SW 1271 (cell line): ENCODE measurements around the gene MUC2.

Experiments used
- DNase-seq, 2 experiments: peaks; one replicate each; lab custom pipeline; 2025; lab: John Stamatoyannopoulos, UW

Gene MUC2

DNA sequence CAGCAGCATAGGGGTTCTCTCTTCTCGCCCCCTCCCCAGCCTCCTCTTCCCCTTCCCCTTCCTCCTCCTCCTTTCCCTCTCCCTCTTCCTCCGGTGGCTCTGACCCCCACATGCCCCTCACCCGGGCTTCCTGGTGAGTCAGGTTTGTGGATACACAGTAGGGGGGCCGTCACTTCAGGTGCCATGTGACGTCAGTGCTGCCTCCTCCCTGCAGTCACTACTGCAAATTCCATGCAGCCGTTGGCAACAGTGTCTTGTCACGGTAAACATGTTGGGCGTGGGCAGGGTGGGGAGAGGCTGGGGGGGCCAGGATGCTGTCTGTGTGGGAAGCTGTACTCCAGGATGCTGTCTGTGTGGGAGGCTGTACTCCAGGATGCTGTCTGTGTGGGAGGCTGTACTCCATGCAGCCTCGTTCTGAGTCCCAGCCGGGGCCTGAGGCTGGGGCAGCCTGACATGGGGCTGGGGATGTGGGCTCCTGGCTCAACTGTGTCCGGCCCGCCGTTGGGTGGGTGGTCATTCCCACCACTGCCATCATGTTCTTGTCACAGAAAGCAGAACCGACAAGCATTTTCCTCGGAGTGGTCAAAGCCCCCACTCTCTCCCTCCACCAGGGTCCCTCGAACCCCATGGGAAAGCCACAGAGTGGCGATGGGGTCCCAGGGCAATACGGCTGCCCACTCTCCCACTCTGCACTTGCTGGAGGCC is 2.4 kb upstream of the MUC2 start:
- peak; percentile 45 to 62 for DNase-seq

DNA sequence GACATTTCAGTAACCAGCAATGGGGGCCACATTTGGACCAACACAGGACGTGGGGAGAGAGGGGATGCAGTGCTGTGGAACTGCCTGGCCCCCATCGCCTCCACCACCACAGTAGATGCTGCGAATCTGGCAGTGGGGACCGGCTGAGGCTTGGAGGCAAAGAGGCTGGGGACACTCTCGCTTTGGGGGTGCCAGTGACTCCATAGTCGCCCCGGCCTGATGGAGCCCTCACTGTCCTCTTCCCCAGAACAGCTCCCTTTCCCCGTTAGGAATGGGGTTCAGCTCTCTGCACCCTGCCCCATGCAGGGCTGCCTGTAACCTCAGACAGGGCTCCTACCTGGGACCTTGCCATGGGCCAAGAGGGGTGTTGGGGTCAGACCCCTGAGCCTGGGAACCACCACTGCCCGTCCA is 1.8 kb upstream of the MUC2 start:
- DNase-seq, result no peak

DNA sequence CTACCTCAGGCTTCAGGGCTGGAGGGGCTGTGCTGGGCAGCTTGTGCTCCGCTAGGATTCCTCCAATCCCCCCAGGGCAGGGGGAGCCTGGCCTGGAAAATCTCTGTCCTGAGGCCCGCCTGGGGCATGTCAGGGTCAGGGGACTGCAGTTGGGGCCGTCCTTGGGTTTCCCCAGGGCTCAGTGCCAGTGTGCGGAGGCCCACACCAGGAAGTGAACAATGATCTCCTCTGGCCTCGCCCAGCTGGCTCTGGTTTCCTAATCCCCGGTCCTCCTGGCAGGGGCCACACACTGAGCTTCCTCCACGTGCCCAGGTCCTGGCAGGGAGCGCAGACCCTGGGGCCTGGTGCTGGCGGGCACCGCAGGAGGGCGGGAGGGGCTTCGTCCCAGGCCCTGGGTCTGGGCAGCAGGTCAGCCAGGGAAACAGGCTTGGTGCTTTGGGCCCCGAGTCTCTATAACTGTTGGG is 1.4 kb upstream of the MUC2 start:
- DNase-seq, result peak in 1 of 2 experiments; percentile 19

DNA sequence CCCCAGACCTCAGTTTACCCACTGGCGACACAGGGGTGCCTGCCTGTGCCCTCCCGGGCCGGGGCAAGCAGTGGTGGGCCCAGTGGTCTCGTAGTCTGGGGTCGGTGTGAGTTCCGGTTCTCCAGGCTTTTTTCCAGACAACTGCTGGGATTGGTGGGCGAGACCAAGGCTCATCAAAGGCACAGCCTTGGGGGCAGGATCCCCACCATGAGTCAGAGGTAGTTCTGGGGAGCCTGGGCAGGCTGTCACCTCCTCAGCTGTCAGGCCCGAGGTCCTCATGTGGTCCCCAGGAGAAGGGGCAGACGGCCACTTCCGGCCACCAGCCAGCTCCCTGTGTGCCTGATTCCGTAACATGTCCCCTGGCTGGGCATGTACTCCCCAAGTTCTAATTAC is 827 bp upstream of the MUC2 start:
- no peak for DNase-seq

DNA sequence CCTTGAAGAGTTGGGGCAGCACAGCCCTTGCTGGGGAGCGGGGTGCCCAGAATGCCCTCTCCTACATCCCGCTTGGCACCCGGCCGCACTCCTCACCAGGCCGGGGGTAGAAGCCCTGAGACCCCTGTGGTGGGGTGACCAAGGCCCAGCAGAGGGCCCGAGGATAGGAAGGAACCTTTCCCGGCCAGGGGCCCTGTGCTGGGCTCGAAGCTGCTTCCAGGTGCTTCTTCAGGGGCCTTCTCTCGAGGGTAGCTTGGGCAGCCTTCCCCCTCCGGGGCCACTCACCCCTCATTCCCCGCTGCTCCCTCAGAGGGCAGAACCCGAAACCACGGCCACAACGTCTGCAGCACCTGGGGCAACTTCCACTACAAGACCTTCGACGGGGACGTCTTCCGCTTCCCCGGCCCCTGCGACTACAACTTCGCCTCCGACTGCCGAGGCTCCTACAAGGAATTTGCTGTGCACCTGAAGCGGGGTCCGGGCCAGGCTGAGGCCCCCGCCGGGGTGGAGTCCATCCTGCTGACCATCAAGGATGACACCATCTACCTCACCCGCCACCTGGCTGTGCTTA is 752 bp downstream of the MUC2 start:
- no peak for DNase-seq

DNA sequence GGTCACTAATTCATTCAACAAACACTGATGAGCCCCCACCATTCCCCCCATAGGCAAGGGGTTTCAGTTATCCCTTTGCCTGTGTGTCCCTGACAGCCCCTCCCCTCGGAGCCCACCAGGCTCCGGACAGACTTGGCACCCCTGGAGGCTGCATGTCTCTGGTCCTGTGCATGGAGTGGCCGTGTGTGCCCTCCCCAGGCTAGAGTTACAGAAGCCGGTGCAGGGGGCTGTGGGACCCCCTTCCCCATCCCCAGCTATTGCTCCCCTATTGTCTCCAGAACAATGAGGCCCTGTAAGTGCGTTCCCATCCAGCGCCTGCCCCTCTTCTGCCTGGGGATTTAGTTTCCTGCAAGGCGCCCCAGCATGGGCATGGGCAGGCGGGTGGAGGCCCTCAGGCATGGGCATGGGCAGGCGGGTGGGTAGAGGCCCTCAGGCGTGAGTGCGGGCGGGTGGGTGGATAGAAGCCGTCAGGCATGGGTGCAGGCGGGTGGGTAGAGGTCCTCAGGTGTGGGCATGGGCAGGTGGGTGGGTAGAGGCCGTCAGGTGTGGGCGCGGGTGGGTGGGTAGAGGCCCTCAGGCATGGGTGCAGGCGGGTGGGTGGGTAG is 1.5 kb downstream of the MUC2 start:
- no peak for DNase-seq

DNA sequence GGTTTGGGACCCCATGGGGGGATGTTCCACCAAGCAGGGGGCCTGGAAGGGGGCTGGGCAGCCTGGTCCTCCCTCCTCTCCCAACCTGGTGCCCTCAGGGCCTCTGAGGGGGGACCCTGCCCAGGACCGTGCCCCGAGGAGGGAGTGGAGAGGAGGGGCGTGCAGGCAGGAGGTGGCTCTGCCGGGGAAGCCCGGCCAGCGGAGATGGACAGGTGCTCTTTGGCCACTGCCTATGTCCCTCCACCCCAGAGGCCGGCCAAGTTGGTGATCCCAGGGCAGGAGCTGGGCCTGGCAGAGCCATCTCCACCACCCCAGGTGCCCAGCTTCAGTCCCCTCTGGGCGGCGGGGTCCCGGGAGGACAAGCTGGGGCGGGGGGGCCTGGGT is 2.4 kb downstream of the MUC2 start:
- no peak for DNase-seq

DNA sequence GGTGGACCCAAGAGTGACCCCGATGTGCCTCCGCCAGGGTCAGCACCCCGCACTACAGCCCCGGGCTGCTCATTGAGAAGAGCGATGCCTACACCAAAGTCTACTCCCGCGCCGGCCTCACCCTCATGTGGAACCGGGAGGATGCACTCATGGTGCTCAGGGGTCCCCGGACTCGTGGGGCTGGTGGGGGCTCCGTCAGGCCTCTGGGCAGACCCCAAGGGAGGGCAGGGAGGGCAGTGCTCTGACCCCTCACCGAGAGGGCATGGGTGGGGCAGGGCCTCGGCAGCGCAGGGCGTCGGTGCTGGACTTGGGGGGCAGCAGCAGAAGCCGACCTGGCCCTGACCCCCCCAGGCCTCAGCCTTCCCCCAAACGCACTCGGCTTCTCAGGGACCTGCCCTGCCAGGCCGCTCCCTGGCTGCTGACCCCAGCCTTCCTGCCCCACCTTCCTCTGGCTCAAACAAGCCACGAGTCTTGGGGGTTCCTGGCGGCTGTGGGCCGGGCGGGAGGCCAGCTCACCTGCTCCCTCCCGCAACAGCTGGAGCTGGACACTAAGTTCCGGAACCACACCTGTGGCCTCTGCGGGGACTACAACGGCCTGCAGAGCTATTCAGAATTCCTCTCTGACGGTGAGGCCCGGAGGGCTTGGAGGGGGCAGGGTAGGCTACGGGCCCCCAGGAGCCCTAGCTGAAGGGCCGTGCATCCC is 2.9 kb downstream of the MUC2 start:
- DNase-seq, result no peak

DNA sequence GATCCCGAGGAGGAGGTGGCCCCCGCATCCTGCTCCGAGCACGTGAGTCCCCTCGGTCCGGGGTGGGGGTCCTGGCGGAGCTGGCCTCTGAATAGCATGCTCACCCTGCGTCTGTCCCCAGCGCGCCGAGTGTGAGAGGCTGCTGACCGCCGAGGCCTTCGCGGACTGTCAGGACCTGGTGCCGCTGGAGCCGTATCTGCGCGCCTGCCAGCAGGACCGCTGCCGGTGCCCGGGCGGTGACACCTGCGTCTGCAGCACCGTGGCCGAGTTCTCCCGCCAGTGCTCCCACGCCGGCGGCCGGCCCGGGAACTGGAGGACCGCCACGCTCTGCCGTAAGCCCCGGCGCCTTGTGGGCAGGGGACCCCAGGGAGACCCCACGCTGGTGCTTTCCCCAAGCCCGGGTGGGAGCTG is 3.5 kb downstream of the MUC2 start:
- DNase-seq, result no peak

DNA sequence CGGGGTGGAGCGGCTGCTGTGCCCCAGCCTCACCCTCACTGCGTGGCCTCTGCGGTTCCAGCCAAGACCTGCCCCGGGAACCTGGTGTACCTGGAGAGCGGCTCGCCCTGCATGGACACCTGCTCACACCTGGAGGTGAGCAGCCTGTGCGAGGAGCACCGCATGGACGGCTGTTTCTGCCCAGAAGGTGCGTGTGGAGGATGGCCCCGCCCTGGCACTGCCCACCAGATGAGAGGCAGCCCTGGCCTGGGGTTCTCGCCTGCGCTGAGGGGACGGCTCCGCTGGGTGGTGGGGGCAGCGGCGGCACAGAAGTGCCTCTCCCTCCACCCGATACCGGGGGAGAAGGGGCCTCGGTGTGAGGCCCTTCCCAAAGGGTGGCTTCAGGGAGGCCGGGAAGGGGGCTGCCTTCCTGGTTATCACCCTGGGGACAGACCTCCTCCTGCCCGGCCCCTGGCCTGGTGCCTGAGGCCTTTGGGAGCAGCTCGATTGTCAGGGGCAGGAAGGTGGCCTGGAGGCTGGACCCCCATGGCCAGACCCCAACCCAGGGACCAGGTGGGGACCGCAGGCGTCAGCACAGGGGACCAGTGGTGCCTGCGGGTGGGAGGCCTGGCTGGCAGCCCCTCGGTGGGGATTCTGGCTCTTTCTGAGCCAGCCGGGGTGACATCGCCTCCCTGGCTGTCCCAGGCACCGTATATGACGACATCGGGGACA is 7.1 kb downstream of the MUC2 start:
- DNase-seq, result no peak

DNA sequence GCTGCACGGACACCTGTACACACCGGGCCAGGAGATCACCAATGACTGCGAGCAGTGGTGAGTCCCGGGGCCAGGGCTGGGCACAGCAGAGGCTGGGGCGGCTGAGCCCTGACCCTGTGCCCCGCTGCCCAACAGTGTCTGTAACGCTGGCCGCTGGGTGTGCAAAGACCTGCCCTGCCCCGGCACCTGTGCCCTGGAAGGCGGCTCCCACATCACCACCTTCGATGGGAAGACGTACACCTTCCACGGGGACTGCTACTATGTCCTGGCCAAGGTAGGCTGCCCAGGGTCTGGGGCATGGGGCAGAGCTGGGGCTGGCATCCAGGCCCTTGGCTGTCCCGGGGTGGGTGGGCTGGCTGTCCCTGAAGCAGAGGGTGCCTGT is 7.7 kb downstream of the MUC2 start:
- no peak for DNase-seq

DNA sequence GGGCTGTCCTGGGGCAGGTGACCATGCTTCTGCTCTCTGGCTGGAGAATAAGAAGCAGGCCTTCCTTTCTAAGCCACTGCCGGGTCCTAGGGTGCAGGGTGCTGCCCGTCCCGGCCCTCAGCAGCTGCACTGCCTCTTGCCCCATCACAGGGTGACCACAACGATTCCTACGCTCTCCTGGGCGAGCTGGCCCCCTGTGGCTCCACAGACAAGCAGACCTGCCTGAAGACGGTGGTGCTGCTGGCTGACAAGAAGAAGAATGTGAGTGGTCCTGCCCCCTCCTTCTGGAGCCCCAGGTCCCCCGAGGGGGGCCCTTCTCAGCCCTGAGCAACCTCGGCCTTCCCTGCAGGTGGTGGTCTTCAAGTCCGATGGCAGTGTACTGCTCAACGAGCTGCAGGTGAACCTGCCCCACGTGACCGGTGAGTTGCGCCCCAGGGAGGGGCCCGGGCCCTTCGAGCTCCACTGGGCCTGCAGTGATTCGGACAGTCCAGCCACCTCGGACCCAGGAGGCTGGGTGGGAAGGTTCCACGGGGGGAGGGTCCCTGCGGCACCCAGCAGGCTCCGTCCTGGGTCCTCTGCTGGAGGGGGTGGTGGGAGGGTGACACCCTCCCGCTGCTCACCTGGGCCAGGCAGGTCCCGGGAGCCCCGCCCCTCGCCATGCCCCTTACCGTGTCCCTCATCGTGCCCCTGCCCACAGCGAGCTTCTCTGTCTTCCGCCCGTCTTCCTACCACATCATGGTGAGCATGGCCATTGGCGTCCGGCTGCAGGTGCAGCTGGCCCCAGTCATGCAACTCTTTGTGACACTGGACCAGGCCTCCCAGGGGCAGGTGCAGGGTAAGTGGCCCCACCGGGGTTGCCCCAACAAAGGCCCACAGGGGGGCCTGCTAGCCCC is 8.3 kb downstream of the MUC2 start:
- DNase-seq, result no peak

DNA sequence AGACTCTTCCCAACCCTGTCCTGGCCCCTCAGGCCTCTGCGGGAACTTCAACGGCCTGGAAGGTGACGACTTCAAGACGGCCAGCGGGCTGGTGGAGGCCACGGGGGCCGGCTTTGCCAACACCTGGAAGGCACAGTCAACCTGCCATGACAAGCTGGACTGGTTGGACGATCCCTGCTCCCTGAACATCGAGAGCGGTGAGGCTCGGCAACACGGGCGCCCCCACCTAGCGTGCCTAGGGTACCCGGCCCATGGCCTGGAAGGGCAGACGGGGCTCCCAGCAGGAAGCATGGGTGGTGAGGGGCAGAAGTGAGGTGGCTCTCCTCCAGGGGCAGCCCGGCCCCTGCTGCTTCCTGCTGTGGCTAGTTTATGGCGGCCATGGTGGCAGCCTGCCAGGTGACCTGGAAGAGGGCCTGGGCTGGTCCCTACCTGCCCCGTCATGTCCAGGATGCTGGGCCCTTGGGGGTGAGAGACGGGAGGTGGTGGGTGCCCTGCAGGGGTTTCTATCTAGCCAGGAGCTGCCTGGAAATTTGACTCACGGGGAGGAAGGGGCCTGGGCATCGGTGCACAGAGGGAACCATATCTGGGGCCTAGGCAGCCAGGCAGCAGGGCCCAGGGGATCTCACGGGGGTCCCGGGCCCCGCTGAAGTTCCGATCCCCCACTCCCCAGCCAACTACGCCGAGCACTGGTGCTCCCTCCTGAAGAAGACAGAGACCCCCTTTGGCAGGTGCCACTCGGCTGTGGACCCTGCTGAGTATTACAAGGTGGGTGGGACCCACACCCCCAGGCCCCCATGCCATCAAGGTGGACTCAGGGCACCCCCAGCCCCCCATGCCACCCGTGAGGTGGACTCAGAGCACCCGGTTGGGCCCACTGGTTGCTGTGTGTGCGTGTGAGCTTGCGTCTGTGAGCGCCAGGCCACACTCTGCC is 9.2 kb downstream of the MUC2 start:
- no peak for DNase-seq

DNA sequence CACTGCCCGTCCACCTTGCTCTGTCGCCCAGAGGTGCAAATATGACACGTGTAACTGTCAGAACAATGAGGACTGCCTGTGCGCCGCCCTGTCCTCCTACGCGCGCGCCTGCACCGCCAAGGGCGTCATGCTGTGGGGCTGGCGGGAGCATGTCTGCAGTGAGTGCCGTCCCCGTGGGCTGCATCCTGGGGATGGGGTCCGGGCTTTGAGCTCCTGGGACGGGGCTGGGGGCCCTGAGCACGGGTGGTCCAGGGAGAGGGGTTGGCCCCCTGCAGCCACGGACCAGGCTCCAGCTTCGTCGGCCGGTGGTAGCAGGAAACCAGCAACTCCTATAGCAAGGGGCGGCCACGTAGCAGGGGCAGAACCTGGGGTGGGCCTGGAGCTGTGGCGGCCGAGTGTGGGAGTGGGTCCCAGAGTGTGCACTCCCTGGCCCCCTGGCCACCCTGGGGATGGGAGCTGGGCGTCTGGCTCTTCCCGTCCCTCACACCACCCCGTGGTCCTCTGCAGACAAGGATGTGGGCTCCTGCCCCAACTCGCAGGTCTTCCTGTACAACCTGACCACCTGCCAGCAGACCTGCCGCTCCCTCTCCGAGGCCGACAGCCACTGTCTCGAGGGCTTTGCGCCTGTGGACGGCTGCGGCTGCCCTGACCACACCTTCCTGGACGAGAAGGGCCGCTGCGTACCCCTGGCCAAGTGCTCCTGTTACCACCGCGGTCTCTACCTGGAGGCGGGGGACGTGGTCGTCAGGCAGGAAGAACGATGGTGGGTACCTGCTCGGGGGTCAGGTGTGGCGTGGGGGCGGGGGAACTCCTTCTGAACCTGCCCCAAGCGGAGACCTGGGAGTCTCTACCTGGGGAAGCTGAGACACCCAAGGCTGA is 10.1 kb downstream of the MUC2 start:
- DNase-seq, result no peak

DNA sequence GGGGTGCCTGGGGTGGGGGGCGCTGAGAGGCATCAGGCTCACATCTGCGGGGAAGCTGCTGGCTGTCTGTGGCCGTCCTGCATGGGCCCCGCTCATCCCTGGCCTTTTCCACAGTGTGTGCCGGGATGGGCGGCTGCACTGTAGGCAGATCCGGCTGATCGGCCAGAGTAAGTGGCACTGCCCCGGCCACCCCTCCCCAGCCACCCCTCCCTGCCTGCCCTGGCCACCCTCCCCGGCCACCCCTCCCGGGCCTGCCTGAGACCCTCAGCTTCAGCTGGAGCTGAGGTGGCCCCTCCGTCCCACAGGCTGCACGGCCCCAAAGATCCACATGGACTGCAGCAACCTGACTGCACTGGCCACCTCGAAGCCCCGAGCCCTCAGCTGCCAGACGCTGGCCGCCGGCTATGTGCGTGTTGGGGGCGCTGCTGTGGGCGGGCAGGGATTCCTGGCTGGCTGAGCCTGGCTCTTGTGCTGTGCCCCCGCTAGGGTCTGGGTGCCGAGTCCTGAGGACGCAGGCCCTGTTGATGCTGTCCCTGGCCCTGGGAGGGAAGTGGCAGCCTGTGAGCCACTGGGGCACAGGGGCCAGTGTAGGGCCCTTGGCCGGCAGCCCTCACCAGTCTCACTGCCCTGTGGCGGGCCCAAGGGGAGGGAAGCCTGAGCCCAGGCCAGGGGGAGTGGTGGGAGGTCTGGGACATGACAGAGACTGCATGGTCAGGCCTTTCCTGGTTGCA is 10.9 kb downstream of the MUC2 start:
- no peak for DNase-seq

DNA sequence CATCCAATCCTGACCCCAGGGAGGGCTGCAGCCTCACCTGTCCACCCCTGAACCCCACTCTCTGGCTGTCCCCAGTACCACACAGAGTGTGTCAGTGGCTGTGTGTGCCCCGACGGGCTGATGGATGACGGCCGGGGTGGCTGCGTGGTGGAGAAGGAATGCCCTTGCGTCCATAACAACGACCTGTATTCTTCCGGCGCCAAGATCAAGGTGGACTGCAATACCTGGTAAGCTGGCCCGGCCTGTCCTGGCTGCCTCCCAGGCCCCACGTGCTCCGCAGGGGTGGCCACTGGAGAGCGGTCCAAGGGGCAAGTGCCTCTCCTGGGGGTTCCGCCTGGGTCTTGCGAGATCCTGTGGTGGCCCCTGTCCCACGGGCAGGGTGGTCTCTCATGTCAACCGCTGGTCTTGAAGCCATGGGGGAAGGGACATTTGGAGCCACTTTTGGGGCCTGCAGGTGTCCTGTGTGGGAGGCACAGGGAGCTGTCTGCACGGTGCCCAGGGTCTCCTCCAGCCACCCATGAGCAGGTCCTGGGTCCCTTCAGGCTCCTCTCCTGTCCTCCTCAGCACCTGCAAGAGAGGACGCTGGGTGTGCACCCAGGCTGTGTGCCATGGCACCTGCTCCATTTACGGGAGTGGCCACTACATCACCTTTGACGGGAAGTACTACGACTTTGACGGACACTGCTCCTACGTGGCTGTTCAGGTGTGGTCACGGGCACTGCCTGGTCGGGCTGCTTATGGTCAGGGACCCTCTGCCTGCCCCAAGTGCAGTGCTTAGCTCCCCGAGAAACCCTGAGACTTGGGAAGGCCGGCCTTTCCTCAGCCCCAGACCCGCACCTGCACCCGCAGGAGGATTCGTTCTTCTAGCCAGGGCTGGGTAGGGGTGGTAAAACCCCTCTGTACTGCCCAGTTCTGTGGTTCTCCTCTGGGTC is 11.8 kb downstream of the MUC2 start:
- DNase-seq, result no peak

DNA sequence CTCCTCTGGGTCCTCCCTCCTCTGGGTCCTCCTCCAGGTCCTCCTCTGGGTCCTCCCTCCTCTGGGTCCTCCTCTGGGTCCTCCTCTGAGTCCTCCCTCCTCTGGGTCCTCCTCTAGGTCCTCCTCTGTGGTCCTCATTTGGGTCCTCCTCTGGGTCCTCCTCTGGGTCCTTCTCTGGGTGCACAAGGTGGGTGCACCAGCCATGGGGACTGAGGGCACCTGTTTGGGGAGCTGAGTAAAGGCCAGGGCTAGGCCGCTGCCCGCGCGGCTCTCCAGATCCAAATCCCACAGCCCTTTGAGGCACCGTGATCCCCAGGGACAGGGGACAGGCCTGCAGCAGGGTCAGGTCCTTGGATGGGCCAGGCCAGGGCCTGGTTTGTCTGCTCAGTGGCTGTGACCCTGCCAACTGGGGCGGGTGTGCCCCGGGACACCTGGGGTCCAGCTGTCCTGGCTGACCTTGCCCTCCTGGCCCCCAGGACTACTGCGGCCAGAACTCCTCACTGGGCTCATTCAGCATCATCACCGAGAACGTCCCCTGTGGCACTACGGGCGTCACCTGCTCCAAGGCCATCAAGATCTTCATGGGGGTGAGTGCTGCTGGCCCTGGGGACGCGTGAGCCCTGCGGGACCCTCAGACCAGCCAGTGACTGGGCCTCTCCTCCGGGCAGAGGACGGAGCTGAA is 12.7 kb downstream of the MUC2 start:
- DNase-seq, result no peak
